Measurements from ENCODE around the gene IRF8. TPM values are rescaled to one million over a fixed set of nuclear protein-coding genes. Genes with fewer than 3 reads are reported as not detected.

Gene IRF8
- total RNA-seq, 2 donors from 2014 or later = 0.24 to 0.75 TPM

GRCh38 chr16:85931596-85932402 lies 32.8 kb downstream of the IRF8 start:
- H3K4me3 Mint-ChIP-seq = no peak overlapping the region
- 89 to 93% methylated on average over 7 to 23 of the region's 23 CpGs for WGBS, 2 experiments (ENCODE audit: insufficient coverage in 1 of 2, insufficient read length in 1 of 2)
- no peaks in the 10 kb centered on the region for H3K36me3 Mint-ChIP-seq (ENCODE audit: low read depth)
- DNase-seq = no peak
- Histone ChIP-seq H3K9me3 (ENCODE audit: control insufficient read depth, low read length) (no peaks in the 10 kb centered on the region), H3K4me1 (ENCODE audit: control insufficient read depth, insufficient read depth, low read length) (no peaks in the 10 kb centered on the region), H3K27ac (ENCODE audit: low read depth, low read length) (no peak overlapping the region), H3K27me3 (ENCODE audit: control insufficient read depth, insufficient read depth, low read length, poor library complexity, severe bottlenecking) (no peaks in the 10 kb centered on the region), H3K36me3 (ENCODE audit: control insufficient read depth, insufficient read depth, low read length) (no peaks in the 10 kb centered on the region), H3K9ac (ENCODE audit: extremely low read depth, low read length, poor library complexity, severe bottlenecking) (no peak overlapping the region), H3K4me3 (ENCODE audit: low read length) (no peak overlapping the region)
- peaks cover 2% of the 10 kb centered on the region for H3K27me3 Mint-ChIP-seq (ENCODE audit: insufficient read depth)
- no peaks in the 10 kb centered on the region for H3K9me3 Mint-ChIP-seq
- no peak for TF ChIP-seq CTCF (conservative IDR thresholded peaks at IDR 0.05)
- no peak overlapping the region for H3K27ac Mint-ChIP-seq
- peaks cover 5% of the 10 kb centered on the region for H3K4me1 Mint-ChIP-seq

DNA sequence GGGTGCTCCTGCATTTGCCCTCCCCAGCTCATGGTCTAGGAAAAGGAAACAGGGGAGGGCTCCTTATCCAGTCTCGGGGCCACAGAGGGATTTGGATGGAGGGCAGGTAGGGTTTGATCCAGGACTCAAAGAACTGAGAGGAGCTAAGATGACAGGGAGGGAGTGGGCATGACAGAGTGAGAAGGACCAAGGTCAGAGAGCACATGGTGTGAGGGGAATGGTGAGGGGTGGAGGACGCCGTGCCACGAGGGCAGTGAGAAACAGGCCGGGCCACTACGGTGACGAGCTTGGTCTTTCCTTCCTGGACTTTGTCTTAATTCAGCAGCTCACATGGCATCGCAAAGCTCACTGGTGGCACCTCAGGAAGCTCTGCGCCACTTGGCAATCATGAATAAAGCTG lies 35.2 kb downstream of the IRF8 start:
- H3K27me3 Mint-ChIP-seq (ENCODE audit: insufficient read depth) = peaks cover 2% of the 10 kb centered on the region
- no peak for DNase-seq
- Histone ChIP-seq H3K9ac (ENCODE audit: extremely low read depth, low read length, poor library complexity, severe bottlenecking) (no peak overlapping the region), H3K4me1 (ENCODE audit: control insufficient read depth, insufficient read depth, low read length) (no peaks in the 10 kb centered on the region), H3K4me3 (ENCODE audit: low read length) (no peak overlapping the region), H3K27me3 (ENCODE audit: control insufficient read depth, insufficient read depth, low read length, poor library complexity, severe bottlenecking) (no peaks in the 10 kb centered on the region), H3K36me3 (ENCODE audit: control insufficient read depth, insufficient read depth, low read length) (no peaks in the 10 kb centered on the region), H3K9me3 (ENCODE audit: control insufficient read depth, low read length) (no peaks in the 10 kb centered on the region), H3K27ac (ENCODE audit: low read depth, low read length) (no peak overlapping the region)
- WGBS, 2 experiments (ENCODE audit: insufficient coverage in 1 of 2, insufficient read length in 1 of 2) = 87 to 88% methylated on average over 7 to 9 of the region's 9 CpGs
- no peak for TF ChIP-seq CTCF (conservative IDR thresholded peaks at IDR 0.05)
- H3K4me1 Mint-ChIP-seq = peaks cover 3% of the 10 kb centered on the region
- H3K27ac Mint-ChIP-seq = no peak overlapping the region
- no peaks in the 10 kb centered on the region for H3K36me3 Mint-ChIP-seq (ENCODE audit: low read depth)
- no peak overlapping the region for H3K4me3 Mint-ChIP-seq
- no peaks in the 10 kb centered on the region for H3K9me3 Mint-ChIP-seq

- Mint-ChIP-seq H3K36me3 (ENCODE audit: low read depth) (no peaks in the 10 kb centered on the region), H3K9me3 (no peaks in the 10 kb centered on the region), H3K27me3 (ENCODE audit: insufficient read depth) (peaks cover 2% of the 10 kb centered on the region), H3K4me1 (no peaks in the 10 kb centered on the region), H3K4me3 (no peak overlapping the region), H3K27ac (no peak overlapping the region)
- Histone ChIP-seq H3K27me3 (ENCODE audit: control insufficient read depth, insufficient read depth, low read length, poor library complexity, severe bottlenecking) (no peaks in the 10 kb centered on the region), H3K9ac (ENCODE audit: extremely low read depth, low read length, poor library complexity, severe bottlenecking) (no peak overlapping the region), H3K4me3 (ENCODE audit: low read length) (no peak overlapping the region), H3K27ac (ENCODE audit: low read depth, low read length) (no peak overlapping the region), H3K36me3 (ENCODE audit: control insufficient read depth, insufficient read depth, low read length) (no peaks in the 10 kb centered on the region), H3K4me1 (ENCODE audit: control insufficient read depth, insufficient read depth, low read length) (no peaks in the 10 kb centered on the region), H3K9me3 (ENCODE audit: control insufficient read depth, low read length) (no peaks in the 10 kb centered on the region)
- no peak for TF ChIP-seq CTCF (conservative IDR thresholded peaks at IDR 0.05)
- DNase-seq = no peak
- WGBS, 2 experiments (ENCODE audit: insufficient coverage in 1 of 2, insufficient read length in 1 of 2) = 83 to 89% methylated on average over 10 to 13 of the region's 13 CpGs
These were observed 36.5 kb downstream of the IRF8 start for GRCh38 chr16:85935391-85935973.

Measured in endodermal cell (in vitro differentiated cells).